H9 (cell line): ENCODE measurements around the gene ARL14EP. TPM values are rescaled to one million over a fixed set of nuclear protein-coding genes. Genes with fewer than 3 reads are reported as not detected.

Source experiments
- DNase-seq: peaks from one replicate; pipeline ENCODE4 v3.0.0-alpha.2; 2017
- H2AFZ ChIP-seq: one replicate; pipeline ENCODE4 v1.6.1; 2013; ENCODE audit warnings: mild to moderate bottlenecking, low read length, control low read depth, moderate library complexity
- H2AK5ac ChIP-seq: 2 replicates; pipeline ENCODE4 v1.6.1; 2013; ENCODE audit warnings: low read length, control low read depth, mixed read lengths; ENCODE audit not compliant: insufficient read length
- H2BK120ac ChIP-seq: one replicate; pipeline ENCODE4 v1.6.1; 2013; ENCODE audit warnings: low read depth, mild to moderate bottlenecking, low read length, control low read depth, inconsistent platforms; ENCODE audit not compliant: poor library complexity, severe bottlenecking
- H2BK12ac ChIP-seq: 2 replicates; pipeline ENCODE4 v1.6.1; 2013; ENCODE audit warnings: low read length, control low read depth, mixed read lengths, low read depth; ENCODE audit not compliant: insufficient read length
- H2BK15ac ChIP-seq: 2 replicates; pipeline ENCODE4 v1.6.1; 2013; ENCODE audit warnings: low read depth, low read length, control low read depth
- H2BK20ac ChIP-seq: one replicate; pipeline ENCODE4 v1.6.1; 2013; ENCODE audit warnings: low read depth, mild to moderate bottlenecking, low read length, control low read depth, inconsistent platforms; ENCODE audit not compliant: poor library complexity, severe bottlenecking
- H2BK5ac ChIP-seq: 2 replicates; pipeline ENCODE4 v1.6.1; 2013; ENCODE audit warnings: low read length, control low read depth, mixed read lengths; ENCODE audit not compliant: insufficient read length
- H3K14ac ChIP-seq: 2 replicates; pipeline ENCODE4 v1.6.1; 2013; ENCODE audit warnings: low read length, control low read depth; ENCODE audit not compliant: insufficient read depth
- H3K18ac ChIP-seq: 2 replicates; pipeline ENCODE4 v1.6.1; 2013; ENCODE audit warnings: low read depth, mild to moderate bottlenecking, mixed read lengths, low read length, control low read depth; ENCODE audit not compliant: insufficient read length
- H3K23ac ChIP-seq: 2 replicates; pipeline ENCODE4 v1.6.1; 2013; ENCODE audit warnings: low read length, control low read depth, mixed read lengths, low read depth; ENCODE audit not compliant: insufficient read length
- H3K23me2 ChIP-seq: 2 replicates; pipeline ENCODE4 v1.6.1; 2013; ENCODE audit warnings: low read depth, mild to moderate bottlenecking, mixed read lengths, low read length, control low read depth; ENCODE audit not compliant: insufficient read length, poor library complexity, severe bottlenecking
- H3K27ac ChIP-seq: 2 replicates; pipeline ENCODE4 v1.5.1; 2013; ENCODE audit warnings: low read length, control low read depth, mixed read lengths, low read depth; ENCODE audit not compliant: insufficient read length
- H3K27me3 ChIP-seq: 2 replicates; pipeline ENCODE4 v1.6.1; 2013; ENCODE audit warnings: low read length, control low read depth, inconsistent platforms; ENCODE audit not compliant: insufficient read depth
- H3K4ac ChIP-seq: 2 replicates; pipeline ENCODE4 v1.6.1; 2013; ENCODE audit warnings: low read depth, mild to moderate bottlenecking, control low read depth, inconsistent platforms, low read length, moderate library complexity
- H3K4me1 ChIP-seq: 2 replicates; pipeline ENCODE4 v1.6.1; 2013; ENCODE audit warnings: low read length, control low read depth, inconsistent platforms; ENCODE audit not compliant: insufficient read depth
- H3K4me2 ChIP-seq: 2 replicates; pipeline ENCODE4 v1.6.1; 2013; ENCODE audit warnings: low read length, control low read depth, mixed read lengths; ENCODE audit not compliant: insufficient read length, insufficient read depth
- H3K56ac ChIP-seq: 2 replicates; pipeline ENCODE4 v1.6.1; 2013; ENCODE audit warnings: low read depth, mild to moderate bottlenecking, mixed read lengths, low read length, control low read depth; ENCODE audit not compliant: insufficient read length
- H3K79me1 ChIP-seq: 2 replicates; pipeline ENCODE4 v1.6.1; 2013; ENCODE audit warnings: low read depth, mild to moderate bottlenecking, moderate library complexity, low read length, control low read depth, inconsistent platforms; ENCODE audit not compliant: insufficient read depth, poor library complexity, severe bottlenecking
- H3K79me2 ChIP-seq: 2 replicates; pipeline ENCODE4 v1.6.1; 2013; ENCODE audit warnings: low read length, control low read depth, inconsistent platforms; ENCODE audit not compliant: insufficient read depth
- H3K9ac ChIP-seq: 2 replicates; pipeline ENCODE4 v1.6.1; 2013; ENCODE audit warnings: low read length, control low read depth, mixed read lengths; ENCODE audit not compliant: insufficient read length; ENCODE audit errors: extremely low read depth
- H3K9me3 ChIP-seq: one replicate; pipeline ENCODE4 v1.6.1; 2013; ENCODE audit warnings: low read depth, low read length, inconsistent platforms; ENCODE audit not compliant: control insufficient read depth
- H3T11ph ChIP-seq: one replicate; pipeline ENCODE4 v1.6.1; 2013; ENCODE audit warnings: mild to moderate bottlenecking, low read length, control low read depth, inconsistent platforms
- H4K20me1 ChIP-seq: one replicate; pipeline ENCODE4 v1.6.1; 2013; ENCODE audit not compliant: control insufficient read depth, insufficient read length, insufficient read depth
- H4K5ac ChIP-seq: 2 replicates; pipeline ENCODE4 v1.6.1; 2013; ENCODE audit warnings: low read depth, mild to moderate bottlenecking, mixed read lengths, low read length, control low read depth; ENCODE audit not compliant: insufficient read length
- H4K8ac ChIP-seq: replicated peaks from 2 replicates; pipeline ENCODE4 v1.6.1; 2013; ENCODE audit warnings: low read length, control low read depth, mixed read lengths, low read depth; ENCODE audit not compliant: insufficient read length
- H4K91ac ChIP-seq: 2 replicates; pipeline ENCODE4 v1.6.1; 2013; ENCODE audit warnings: low read depth, mild to moderate bottlenecking, moderate library complexity, mixed read lengths, low read length, control low read depth; ENCODE audit not compliant: insufficient read length
- H3K27ac Mint-ChIP-seq, 3 experiments: 2 replicates in 2 of 3; 3 replicates in 1 of 3; pipeline ENCODE4 v1.8.0; 2020 to 2021; ENCODE audit warnings: mixed read lengths in 3 of 3, mild to moderate bottlenecking in 1 of 3, moderate library complexity in 1 of 3
- H3K27me3 Mint-ChIP-seq: 2 replicates; pipeline ENCODE4 v1.8.0; 2021; ENCODE audit warnings: low read depth, mild to moderate bottlenecking, moderate library complexity, mixed read lengths
- H3K36me3 Mint-ChIP-seq, 3 experiments: 2 replicates in 2 of 3; 3 replicates in 1 of 3; pipeline ENCODE4 v1.8.0; 2020 to 2021; ENCODE audit warnings: low read depth in 3 of 3, mixed read lengths in 3 of 3; ENCODE audit not compliant: insufficient read depth in 1 of 3
- H3K4me1 Mint-ChIP-seq, 2 experiments: 2 replicates each; pipeline ENCODE4 v1.8.0; 2020; ENCODE audit warnings: mixed read lengths in 2 of 2
- H3K4me3 Mint-ChIP-seq, 2 experiments: 2 replicates in 1 of 2; 3 replicates in 1 of 2; pipeline ENCODE4 v1.8.0; 2020 to 2021; ENCODE audit warnings: mild to moderate bottlenecking in 2 of 2, mixed read lengths in 2 of 2, moderate library complexity in 1 of 2
- H3K9me3 Mint-ChIP-seq, 2 experiments: 2 replicates in 1 of 2; 3 replicates in 1 of 2; pipeline ENCODE4 v1.8.0; 2020; ENCODE audit warnings: mild to moderate bottlenecking in 2 of 2, mixed read lengths in 2 of 2, moderate library complexity in 1 of 2
- WGBS: extraction: QIAGEN DNeasy Blood & Tissue Kit; methylation state at CpG from one replicate; pipeline ENCODE4 v1.1.7; 2013; ENCODE audit warnings: missing lambda C conversion rate, low lambda C conversion rate, mixed read lengths; ENCODE audit not compliant: insufficient read length; ENCODE audit errors: extremely low coverage; 5-methylcytosine and 5-hydroxymethylcytosine counted together
- total RNA-seq: library from RNA; stranded (reverse); gene quantifications from 2 replicates; pipeline ENCODE4 v1.2.1, GENCODE V29; 2021
- TF ChIP-seq, protein P1 (sequence below): fragments of 200-600 bp; sonication (generic); conservative IDR thresholded peaks from 3 replicates; pipeline ENCODE4 v1.8.0; 2021; ENCODE audit warnings: antibody characterized with exemption, mild to moderate bottlenecking

ARL14EP gene
- total RNA-seq, 1 experiment from 2014 or later, result 20.9 TPM

DNA sequence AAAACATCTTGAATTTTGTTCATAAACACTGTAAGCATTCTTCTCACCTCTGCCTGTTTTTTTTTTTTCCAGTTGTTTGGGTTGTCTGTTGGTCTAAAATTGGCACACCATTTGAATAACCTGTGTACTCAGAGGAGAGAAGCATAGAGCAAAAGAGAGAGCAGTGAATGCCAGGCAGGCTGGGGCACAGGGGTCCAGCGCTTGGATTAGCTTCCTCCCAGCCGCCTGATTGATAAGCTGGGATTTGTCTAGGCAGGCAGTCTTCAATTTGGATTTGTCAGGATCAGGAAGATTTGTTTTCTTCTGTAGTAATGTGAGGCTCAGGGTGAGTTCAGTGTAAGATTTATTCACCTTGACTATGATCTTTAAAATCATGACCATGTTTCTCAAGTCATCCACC lies 59.0 kb downstream of the ARL14EP start:
- Histone ChIP-seq H2BK5ac (no peak overlapping the region), H3K4me1 (no peaks in the 10 kb centered on the region), H4K91ac (no peak overlapping the region), H3K23me2 (no peaks in the 10 kb centered on the region), H3K4ac (no peak overlapping the region), H3K18ac (no peak overlapping the region), H2BK15ac (no peak overlapping the region), H4K8ac (no peak overlapping the region), H2AFZ (no peak overlapping the region), H2BK20ac (no peak overlapping the region), H3T11ph (no peak overlapping the region), H3K4me2 (no peak overlapping the region), H2BK12ac (no peak overlapping the region), H3K9me3 (peaks cover 9% of the 10 kb centered on the region), H3K23ac (no peak overlapping the region), H3K79me1 (no peaks in the 10 kb centered on the region), H3K56ac (no peak overlapping the region), H3K79me2 (no peaks in the 10 kb centered on the region), H3K9ac (no peak overlapping the region), H4K5ac (no peak overlapping the region), H3K14ac (no peak overlapping the region), H2AK5ac (no peak overlapping the region), H3K27me3 (no peaks in the 10 kb centered on the region), H2BK120ac (no peak overlapping the region), H4K20me1 (no peaks in the 10 kb centered on the region), H3K27ac (no peak overlapping the region)
- no peak overlapping the region for H3K4me3 Mint-ChIP-seq
- peaks cover 2 to 5% of the 10 kb centered on the region in 2 experiments; a peak in 2 of 4 replicates for H3K4me1 Mint-ChIP-seq
- peaks cover 16 to 17% of the 10 kb centered on the region in 2 experiments for H3K9me3 Mint-ChIP-seq
- H3K36me3 Mint-ChIP-seq, result peaks cover 7 to 16% (median 11%) of the 10 kb centered on the region in 3 experiments
- DNase-seq, result no peak
- TF ChIP-seq, protein P1, sequence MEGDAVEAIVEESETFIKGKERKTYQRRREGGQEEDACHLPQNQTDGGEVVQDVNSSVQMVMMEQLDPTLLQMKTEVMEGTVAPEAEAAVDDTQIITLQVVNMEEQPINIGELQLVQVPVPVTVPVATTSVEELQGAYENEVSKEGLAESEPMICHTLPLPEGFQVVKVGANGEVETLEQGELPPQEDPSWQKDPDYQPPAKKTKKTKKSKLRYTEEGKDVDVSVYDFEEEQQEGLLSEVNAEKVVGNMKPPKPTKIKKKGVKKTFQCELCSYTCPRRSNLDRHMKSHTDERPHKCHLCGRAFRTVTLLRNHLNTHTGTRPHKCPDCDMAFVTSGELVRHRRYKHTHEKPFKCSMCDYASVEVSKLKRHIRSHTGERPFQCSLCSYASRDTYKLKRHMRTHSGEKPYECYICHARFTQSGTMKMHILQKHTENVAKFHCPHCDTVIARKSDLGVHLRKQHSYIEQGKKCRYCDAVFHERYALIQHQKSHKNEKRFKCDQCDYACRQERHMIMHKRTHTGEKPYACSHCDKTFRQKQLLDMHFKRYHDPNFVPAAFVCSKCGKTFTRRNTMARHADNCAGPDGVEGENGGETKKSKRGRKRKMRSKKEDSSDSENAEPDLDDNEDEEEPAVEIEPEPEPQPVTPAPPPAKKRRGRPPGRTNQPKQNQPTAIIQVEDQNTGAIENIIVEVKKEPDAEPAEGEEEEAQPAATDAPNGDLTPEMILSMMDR, result no peak
- H3K27ac Mint-ChIP-seq, result no peak overlapping the region
- peaks cover 2% of the 10 kb centered on the region; the same call in 1 of the 2 replicates for H3K27me3 Mint-ChIP-seq
- WGBS, result no CpG with 5 or more reads among the region's 2 CpGs

Other genes starting within 250 kb of the ARL14EP start
- gene FSHB, start 92.1 kb upstream of the ARL14EP start, total RNA-seq, result not detected in 2 replicates